Tibial nerve (tissue), 4 donors: ENCODE measurements around the gene IGFN1.

Experiments used
- CTCF ChIP-seq, 5 experiments: fragments of 200-600 bp in 3 of 5; fragments of 450-650 bp in 2 of 5; sonication (generic) in 3 of 5; IDR thresholded peaks; one replicate each; pipeline ENCODE4 v1.5.1; 2016 to 2019; ENCODE audit warnings: antibody characterized with exemption in 5 of 5, mild to moderate bottlenecking in 3 of 5, moderate library complexity in 2 of 5
- EP300 ChIP-seq, 2 donors: sonication (generic); formaldehyde crosslinking; IDR thresholded peaks; one replicate each; pipeline ENCODE4 v1.6.1; 2017; ENCODE audit warnings: antibody characterized with exemption in 2 of 2, mild to moderate bottlenecking in 1 of 2
- POLR2A ChIP-seq, 2 donors: fragments of 450-650 bp; IDR thresholded peaks; one replicate each; pipeline ENCODE4 v1.6.1; 2017; ENCODE audit warnings: antibody characterized with exemption in 2 of 2, mild to moderate bottlenecking in 2 of 2, moderate library complexity in 2 of 2

DNA sequence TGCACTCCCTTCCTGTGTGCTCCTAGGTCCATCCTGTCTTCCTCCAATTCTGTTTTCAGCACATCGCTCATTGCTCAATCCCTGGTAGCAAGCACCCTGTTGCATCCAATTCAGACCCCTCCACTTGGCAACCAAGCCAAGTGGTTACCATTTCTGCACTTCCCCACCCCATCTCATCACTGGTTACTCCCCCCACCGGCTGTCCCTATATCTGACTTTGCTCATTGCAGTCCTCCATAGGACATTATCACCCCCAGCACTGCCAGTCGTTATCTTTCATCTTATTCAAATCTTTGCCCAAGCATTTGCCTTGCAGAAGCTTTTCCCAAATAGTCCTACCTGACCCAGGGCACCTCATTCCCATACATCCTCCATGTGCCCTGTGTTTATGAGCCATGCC is 34.3 kb upstream of the IGFN1 start:
- TF ChIP-seq EP300 (IDR thresholded peaks at IDR 0.05) (no peak), CTCF (IDR thresholded peaks at IDR 0.05) (no peak), POLR2A (IDR thresholded peaks at IDR 0.05) (no peak)
